ENCODE results near the gene GMDS. TPM values are rescaled to one million over a fixed set of nuclear protein-coding genes. Genes with fewer than 3 reads are reported as not detected.

GMDS gene
- polyA plus RNA-seq, 1 donor (not counting 4 experiments of a cell fraction or from before 2014, with no cell fraction given) = 22.1 TPM

GRCh38 chr6:1616701-1617463 is 628.5 kb downstream of the GMDS start:
- FAIRE-seq = no peak
- dilution Hi-C loops (cut with MboI; ENCODE audit: extremely low pct_ligation_motif_present, low sequenced_read_pairs) = no loop called here

GRCh38 chr6:1615853-1616420 is 629.5 kb downstream of the GMDS start:
- Histone ChIP-seq H3K27ac (ENCODE audit: control insufficient read depth, insufficient read depth, low read length) (no peak overlapping the region), H3K36me3 (ENCODE audit: control insufficient read depth in 2 of 2, extremely low read depth in 1 of 2, insufficient read depth in 2 of 2, low read length in 2 of 2) (no peaks in the 10 kb centered on the region), H3K4me1 (ENCODE audit: control insufficient read depth, extremely low read depth, insufficient read depth, low read length) (peaks cover 12% of the 10 kb centered on the region), H3K4me2 (ENCODE audit: control insufficient read depth, extremely low read depth, insufficient read depth, low read depth, low read length) (no peak overlapping the region), H3K27me3 (ENCODE audit: control insufficient read depth, extremely low read depth, insufficient read depth, low read length) (no peaks in the 10 kb centered on the region), H3K4me3 (ENCODE audit: control insufficient read depth in 2 of 3, extremely low read depth in 1 of 3, insufficient read depth in 2 of 3, low read depth in 1 of 3, low read length in 3 of 3) (no peak overlapping the region), H3K9me3 (ENCODE audit: control insufficient read depth, low read depth, low read length) (no peaks in the 10 kb centered on the region), H3K9ac (ENCODE audit: control insufficient read depth, extremely low read depth, insufficient read depth, low read length) (no peak overlapping the region), H3K79me2 (ENCODE audit: control insufficient read depth, insufficient read depth, low read length) (peaks cover 35% of the 10 kb centered on the region), H4K20me1 (ENCODE audit: control insufficient read depth, extremely low read depth, insufficient read depth, low read length) (no peaks in the 10 kb centered on the region), H2AFZ (ENCODE audit: control insufficient read depth, low read length) (no peak overlapping the region), H3K9me1 (ENCODE audit: control insufficient read depth, extremely low read depth, insufficient read depth, low read length) (no peaks in the 10 kb centered on the region)
- TF ChIP-seq CTCF (optimal IDR thresholded peaks at IDR 0.05 in 1 of 3, IDR thresholded peaks at IDR 0.05 in 1 of 3, conservative IDR thresholded peaks at IDR 0.05 in 1 of 3; ENCODE audit: extremely low read depth in 1 of 3, insufficient read depth in 2 of 3, low read length in 3 of 3) (no peak), EZH2 (IDR thresholded peaks at IDR 0.05; ENCODE audit: low read length) (no peak)
- dilution Hi-C loops (cut with MboI; ENCODE audit: extremely low pct_ligation_motif_present, low sequenced_read_pairs) = no loop called here
- FAIRE-seq (no peak), DNase-seq (ENCODE audit: low read depth, low spot score) (no peak)

More at GRCh38 chr6:1616701-1617463, 628.5 kb downstream of the GMDS start:
- Histone ChIP-seq H3K27ac (ENCODE audit: control insufficient read depth, insufficient read depth, low read length) (no peak overlapping the region), H3K79me2 (ENCODE audit: control insufficient read depth, insufficient read depth, low read length) (peaks cover 29% of the 10 kb centered on the region), H3K36me3 (ENCODE audit: control insufficient read depth in 2 of 2, extremely low read depth in 1 of 2, insufficient read depth in 2 of 2, low read length in 2 of 2) (no peaks in the 10 kb centered on the region), H3K27me3 (ENCODE audit: control insufficient read depth, extremely low read depth, insufficient read depth, low read length) (no peaks in the 10 kb centered on the region), H2AFZ (ENCODE audit: control insufficient read depth, low read length) (no peak overlapping the region), H3K4me2 (ENCODE audit: control insufficient read depth, extremely low read depth, insufficient read depth, low read depth, low read length) (no peak overlapping the region), H3K4me3 (ENCODE audit: control insufficient read depth in 2 of 3, extremely low read depth in 1 of 3, insufficient read depth in 2 of 3, low read depth in 1 of 3, low read length in 3 of 3) (no peak overlapping the region), H3K9ac (ENCODE audit: control insufficient read depth, extremely low read depth, insufficient read depth, low read length) (no peak overlapping the region), H3K9me3 (ENCODE audit: control insufficient read depth, low read depth, low read length) (no peaks in the 10 kb centered on the region), H3K9me1 (ENCODE audit: control insufficient read depth, extremely low read depth, insufficient read depth, low read length) (no peaks in the 10 kb centered on the region), H3K4me1 (ENCODE audit: control insufficient read depth, extremely low read depth, insufficient read depth, low read length) (peaks cover 12% of the 10 kb centered on the region), H4K20me1 (ENCODE audit: control insufficient read depth, extremely low read depth, insufficient read depth, low read length) (no peaks in the 10 kb centered on the region)
- no peak for TF ChIP-seq CTCF (optimal IDR thresholded peaks at IDR 0.05 in 1 of 3, IDR thresholded peaks at IDR 0.05 in 1 of 3, conservative IDR thresholded peaks at IDR 0.05 in 1 of 3; ENCODE audit: extremely low read depth in 1 of 3, insufficient read depth in 2 of 3, low read length in 3 of 3)
- DNase-seq (ENCODE audit: low read depth, low spot score) = no peak

Data from keratinocyte (primary cell).